ENCODE data around the gene MCM5.
A peak's percentile ranks its signal among the peaks of the same experiment; 100 is the strongest.
"Not testable (repeated sequence)": the region's sequence is repeated elsewhere in the genome, so short reads cannot be mapped to it uniquely, and the experiment has no call there.

Gene MCM5

GRCh38 chr22:35431483-35432227, 31.7 kb downstream of the MCM5 start:
- DNase-seq, result peak in 1 of 51 donors; percentile 29

- DNase-seq, result peak in 2 of 51 donors; percentile 20 to 25
Measured at GRCh38 chr22:35432228-35432905, 32.4 kb downstream of the MCM5 start.

- DNase-seq, result no peak
Measured at GRCh38 chr22:35434061-35434710, 34.2 kb downstream of the MCM5 start.

GRCh38 chr22:35435201-35435740, 35.3 kb downstream of the MCM5 start:
- DNase-seq, result peak in 1 of 51 donors; percentile 22

- DNase-seq, result no peak
Measured at GRCh38 chr22:35436421-35436820, 36.5 kb downstream of the MCM5 start.

- peak in 1 of 51 donors; percentile 12 for DNase-seq
Measured at GRCh38 chr22:35437049-35437448, 37.1 kb downstream of the MCM5 start.

GRCh38 chr22:35438673-35439364, 38.9 kb downstream of the MCM5 start:
- DNase-seq, result not testable (repeated sequence)

GRCh38 chr22:35439365-35439717, 39.4 kb downstream of the MCM5 start:
- no peak for DNase-seq

- DNase-seq, result no peak
Measured at GRCh38 chr22:35440129-35440528, 40.2 kb downstream of the MCM5 start.

- DNase-seq, result no peak
Measured at GRCh38 chr22:35441489-35442100, 41.7 kb downstream of the MCM5 start.

- DNase-seq, result no peak
Measured at GRCh38 chr22:35442471-35442870, 42.5 kb downstream of the MCM5 start.

- DNase-seq, result no peak
Measured at GRCh38 chr22:35443338-35443737, 43.4 kb downstream of the MCM5 start.

- DNase-seq, result no peak
Measured at GRCh38 chr22:35443790-35444684, 44.1 kb downstream of the MCM5 start.

- DNase-seq, result no peak
Measured at GRCh38 chr22:35444685-35445399, 44.9 kb downstream of the MCM5 start.

GRCh38 chr22:35445933-35446332, 46.0 kb downstream of the MCM5 start:
- no peak for DNase-seq

GRCh38 chr22:35446365-35446764, 46.4 kb downstream of the MCM5 start:
- DNase-seq, result peak in 1 of 51 donors; percentile 49

- no peak for DNase-seq
Measured at GRCh38 chr22:35448523-35448922, 48.6 kb downstream of the MCM5 start.

- no peak for DNase-seq
Measured at GRCh38 chr22:35449829-35450689, 50.1 kb downstream of the MCM5 start.

Measured in hypothalamus (tissue), 51 donors.